MM.1S (cell line): ENCODE measurements around the gene CRYBA2.

ENCODE experiments used
- DNase-seq: peaks from one replicate; pipeline ENCODE4 v3.0.0-alpha.2; 2015
- H2AFZ ChIP-seq: fragments of 300-600 bp; sonication (generic); 2 replicates; pipeline ENCODE4 v1.6.0; 2016; ENCODE audit warnings: antibody characterized with exemption, low read length
- H3F3A ChIP-seq: fragments of 300-600 bp; sonication (generic); 2 replicates; pipeline ENCODE4 v1.6.1; 2016; ENCODE audit warnings: mild to moderate bottlenecking, antibody characterized with exemption, low read length, moderate library complexity, mixed read lengths; ENCODE audit not compliant: insufficient read depth
- H3K27ac ChIP-seq: fragments of 300-600 bp; sonication (generic); 2 replicates; pipeline ENCODE4 v1.5.1; 2016; ENCODE audit warnings: mild to moderate bottlenecking, low read length
- H3K27me3 ChIP-seq: fragments of 300-600 bp; sonication (generic); replicated peaks from 2 replicates; pipeline ENCODE4 v1.6.0; 2016; ENCODE audit warnings: low read length; ENCODE audit not compliant: insufficient read depth
- H3K36me3 ChIP-seq: fragments of 300-600 bp; sonication (generic); replicated peaks from 2 replicates; pipeline ENCODE4 v1.6.1; 2016; ENCODE audit warnings: mild to moderate bottlenecking, low read length, mixed read lengths; ENCODE audit not compliant: insufficient read depth
- H3K4me1 ChIP-seq: fragments of 300-600 bp; sonication (generic); 2 replicates; pipeline ENCODE4 v1.6.1; 2016; ENCODE audit warnings: low read length, mixed read lengths
- H3K4me2 ChIP-seq: fragments of 300-600 bp; sonication (generic); 2 replicates; pipeline ENCODE4 v1.6.0; 2016; ENCODE audit warnings: low read depth, low read length
- H3K4me3 ChIP-seq: fragments of 300-600 bp; sonication (generic); 2 replicates; pipeline ENCODE4 v1.5.1; 2016; ENCODE audit warnings: low read length, mixed read lengths
- H3K79me2 ChIP-seq: fragments of 300-600 bp; sonication (generic); 2 replicates; pipeline ENCODE4 v1.6.1; 2016; ENCODE audit warnings: mixed run types, low read length, mixed read lengths
- H3K9ac ChIP-seq: fragments of 300-600 bp; sonication (generic); 2 replicates; pipeline ENCODE4 v1.6.1; 2016; ENCODE audit warnings: low read length, mixed read lengths
- H3K9me2 ChIP-seq: fragments of 300-600 bp; sonication (generic); replicated peaks from 2 replicates; pipeline ENCODE4 v1.6.1; 2016; ENCODE audit warnings: mild to moderate bottlenecking, low read length, mixed read lengths; ENCODE audit not compliant: insufficient read depth
- H3K9me3 ChIP-seq: fragments of 300-600 bp; sonication (generic); replicated peaks from 2 replicates; pipeline ENCODE4 v1.6.1; 2016; ENCODE audit warnings: mild to moderate bottlenecking, low read length, mixed read lengths; ENCODE audit not compliant: insufficient read depth
- H4K20me1 ChIP-seq: fragments of 300-600 bp; sonication (generic); 2 replicates; pipeline ENCODE4 v1.6.1; 2016; ENCODE audit warnings: mild to moderate bottlenecking, low read length, moderate library complexity, mixed read lengths; ENCODE audit not compliant: insufficient read depth
- EZH2 ChIP-seq: fragments of 300-600 bp; sonication (generic); optimal IDR thresholded peaks from 2 replicates; pipeline ENCODE3; 2017; ENCODE audit warnings: low read depth, mild to moderate bottlenecking, antibody characterized with exemption, low read length, mixed read lengths
- EZH2phosphoT487 ChIP-seq: fragments of 300-600 bp; sonication (generic); IDR thresholded peaks from 2 replicates; pipeline ENCODE4 v1.6.1; 2018; ENCODE audit warnings: antibody characterized with exemption, low read length
- TF ChIP-seq, protein P1 (sequence below): fragments of 300-600 bp; sonication (generic); IDR thresholded peaks from 2 replicates; pipeline ENCODE4 v1.5.1; 2016; ENCODE audit warnings: antibody characterized with exemption, low read length, mixed read lengths

The CRYBA2 gene

GRCh38 chr2:219003979-219004378, 10.8 kb upstream of the CRYBA2 start:
- Histone ChIP-seq H3K9ac (no peak overlapping the region), H3K27me3 (peaks cover 89% of the 10 kb centered on the region), H3K4me3 (no peak overlapping the region), H2AFZ (no peak overlapping the region), H3K36me3 (no peaks in the 10 kb centered on the region), H3K4me1 (peaks cover 8% of the 10 kb centered on the region), H3K27ac (no peak overlapping the region), H4K20me1 (no peaks in the 10 kb centered on the region), H3F3A (no peaks in the 10 kb centered on the region), H3K9me3 (no peaks in the 10 kb centered on the region), H3K9me2 (no peaks in the 10 kb centered on the region), H3K79me2 (no peaks in the 10 kb centered on the region), H3K4me2 (no peak overlapping the region)
- DNase-seq: no peak
- TF ChIP-seq EZH2 (no peak), EZH2phosphoT487 (no peak)
- TF ChIP-seq, protein P1, sequence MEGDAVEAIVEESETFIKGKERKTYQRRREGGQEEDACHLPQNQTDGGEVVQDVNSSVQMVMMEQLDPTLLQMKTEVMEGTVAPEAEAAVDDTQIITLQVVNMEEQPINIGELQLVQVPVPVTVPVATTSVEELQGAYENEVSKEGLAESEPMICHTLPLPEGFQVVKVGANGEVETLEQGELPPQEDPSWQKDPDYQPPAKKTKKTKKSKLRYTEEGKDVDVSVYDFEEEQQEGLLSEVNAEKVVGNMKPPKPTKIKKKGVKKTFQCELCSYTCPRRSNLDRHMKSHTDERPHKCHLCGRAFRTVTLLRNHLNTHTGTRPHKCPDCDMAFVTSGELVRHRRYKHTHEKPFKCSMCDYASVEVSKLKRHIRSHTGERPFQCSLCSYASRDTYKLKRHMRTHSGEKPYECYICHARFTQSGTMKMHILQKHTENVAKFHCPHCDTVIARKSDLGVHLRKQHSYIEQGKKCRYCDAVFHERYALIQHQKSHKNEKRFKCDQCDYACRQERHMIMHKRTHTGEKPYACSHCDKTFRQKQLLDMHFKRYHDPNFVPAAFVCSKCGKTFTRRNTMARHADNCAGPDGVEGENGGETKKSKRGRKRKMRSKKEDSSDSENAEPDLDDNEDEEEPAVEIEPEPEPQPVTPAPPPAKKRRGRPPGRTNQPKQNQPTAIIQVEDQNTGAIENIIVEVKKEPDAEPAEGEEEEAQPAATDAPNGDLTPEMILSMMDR: no peak

GRCh38 chr2:219003267-219003634, 10.0 kb upstream of the CRYBA2 start:
- H3K9me3 ChIP-seq: no peaks in the 10 kb centered on the region
- H3K27me3 ChIP-seq: peaks cover 90% of the 10 kb centered on the region
- no peaks in the 10 kb centered on the region for H3K9me2 ChIP-seq
- no peak for DNase-seq
- TF ChIP-seq EZH2: no peak
- no peak for TF ChIP-seq EZH2phosphoT487
- TF ChIP-seq, protein P1: 0 out of 2 replicates have a peak, but pooled peaks have one; percentile 53
- no peaks in the 10 kb centered on the region for H3K79me2 ChIP-seq
- no peaks in the 10 kb centered on the region for H3F3A ChIP-seq
- peaks cover 8% of the 10 kb centered on the region for H3K4me1 ChIP-seq
- H3K4me2 ChIP-seq: peak overlapping the region; percentile 100
- H3K27ac ChIP-seq: no peak overlapping the region
- H3K36me3 ChIP-seq: no peaks in the 10 kb centered on the region
- H2AFZ ChIP-seq: peak overlapping the region; percentile 75
- no peak overlapping the region for H3K9ac ChIP-seq
- no peaks in the 10 kb centered on the region for H4K20me1 ChIP-seq
- peak overlapping the region; percentile 68; the same call in 1 of the 2 replicates for H3K4me3 ChIP-seq

- peak overlapping the region; percentile 100 for H3K4me2 ChIP-seq
- H3K9ac ChIP-seq: no peak overlapping the region; the same call in 1 of the 2 replicates
- peak overlapping the region; percentile 75 for H2AFZ ChIP-seq
- H3K27me3 ChIP-seq: peaks cover 93% of the 10 kb centered on the region
- no peaks in the 10 kb centered on the region for H3K79me2 ChIP-seq
- peak overlapping the region; percentile 68 for H3K4me3 ChIP-seq
- peak; percentile 66 for DNase-seq
- TF ChIP-seq EZH2phosphoT487 (no peak), EZH2 (no peak)
- TF ChIP-seq, protein P1: peak; percentile 60
- H3K36me3 ChIP-seq: no peaks in the 10 kb centered on the region
- H3K9me2 ChIP-seq: no peaks in the 10 kb centered on the region
- no peaks in the 10 kb centered on the region for H3F3A ChIP-seq
- no peak overlapping the region for H3K27ac ChIP-seq
- H4K20me1 ChIP-seq: no peaks in the 10 kb centered on the region
- no peaks in the 10 kb centered on the region for H3K9me3 ChIP-seq
- peaks cover 8% of the 10 kb centered on the region for H3K4me1 ChIP-seq
These were observed 9.4 kb upstream of the CRYBA2 start for GRCh38 chr2:219002395-219003266.
